ENCODE results near the gene MAP6. TPM values are rescaled to one million over a fixed set of nuclear protein-coding genes. Genes with fewer than 3 reads are reported as not detected.

The MAP6 gene
- total and polyA plus RNA-seq, 10 donors, result 1.3 to 9.0 (median 2.3) TPM

GRCh38 chr11:75714211-75714610 is 45.4 kb upstream of the MAP6 start:
- no peak overlapping the region for H3K27ac ChIP-seq
- no peaks in the 10 kb centered on the region for H3K9me3 ChIP-seq
- no peaks in the 10 kb centered on the region for H3K36me3 ChIP-seq
- 77 to 86% (median 79%) methylated on average over 9 of the region's 9 CpGs for WGBS, 5 donors
- intact Hi-C loops (cut with DNase I; ENCODE audit: low total_unique reads), result no loop called here
- no peak for TF ChIP-seq CTCF (IDR thresholded peaks at IDR 0.05 in 8 of 11, conservative IDR thresholded peaks at IDR 0.05 in 3 of 11)
- TF ChIP-seq POLR2AphosphoS5 (IDR thresholded peaks at IDR 0.05), result no peak
- TF ChIP-seq POLR2A (IDR thresholded peaks at IDR 0.05), result no peak
- no peaks in the 10 kb centered on the region for H3K4me1 ChIP-seq
- DNase-seq, result peak; percentile 6
- H3K4me3 ChIP-seq, result no peak overlapping the region
- no peaks in the 10 kb centered on the region for H3K27me3 ChIP-seq (replicated peaks in 1 of 7)

- Histone ChIP-seq H3K27me3 (replicated peaks in 1 of 7) (no peaks in the 10 kb centered on the region), H3K4me1 (peaks cover 5 to 8% (median 6%) of the 10 kb centered on the region in 6 donors), H3K9me3 (no peaks in the 10 kb centered on the region), H3K27ac (no peak overlapping the region), H3K4me3 (peak overlapping the region in 1 of 8 donors; percentile 17), H3K36me3 (no peaks in the 10 kb centered on the region)
- DNase-seq, result peak; percentile 91
- WGBS, 5 donors, result 5 to 6% (median 6%) methylated on average over 16 to 17 of the region's 17 CpGs
- TF ChIP-seq CTCF (IDR thresholded peaks at IDR 0.05 in 8 of 11, conservative IDR thresholded peaks at IDR 0.05 in 3 of 11) (peak; percentile 81 to 96 (median 93)), POLR2AphosphoS5 (IDR thresholded peaks at IDR 0.05) (peak in 1 of 3 donors; percentile 46), POLR2A (IDR thresholded peaks at IDR 0.05) (no peak)
- intact Hi-C loops (cut with DNase I; ENCODE audit: low total_unique reads), result loop anchor here (10.0 kb wide), 1 partner anchor 159 kb away; no protein-coding TSS in a partner anchor
These were observed 37.5 kb upstream of the MAP6 start for GRCh38 chr11:75706260-75706729.

- no peaks in the 10 kb centered on the region for H3K9me3 ChIP-seq
- H3K27me3 ChIP-seq (replicated peaks in 1 of 7), result no peaks in the 10 kb centered on the region
- H3K36me3 ChIP-seq, result no peaks in the 10 kb centered on the region
- no peak for TF ChIP-seq CTCF (IDR thresholded peaks at IDR 0.05 in 8 of 11, conservative IDR thresholded peaks at IDR 0.05 in 3 of 11)
- H3K4me1 ChIP-seq, result peaks cover 5 to 8% (median 6%) of the 10 kb centered on the region in 6 donors
- intact Hi-C loops (cut with DNase I; ENCODE audit: low total_unique reads), result loop anchor here (10.0 kb wide), 1 partner anchor 159 kb away; no protein-coding TSS in a partner anchor
- no peak overlapping the region for H3K27ac ChIP-seq
- no peak for DNase-seq
- WGBS, 5 donors, result 78 to 92% (median 85%) methylated on average over 3 of the region's 3 CpGs
- no peak overlapping the region for H3K4me3 ChIP-seq
These were observed 36.7 kb upstream of the MAP6 start for GRCh38 chr11:75705541-75705940.

- Histone ChIP-seq H3K4me3 (no peak overlapping the region), H3K27me3 (replicated peaks in 1 of 7) (peaks cover 0 to 4% (median 0%) of the 10 kb centered on the region in 7 donors), H3K9me3 (no peaks in the 10 kb centered on the region), H3K27ac (no peak overlapping the region), H3K36me3 (no peaks in the 10 kb centered on the region), H3K4me1 (peaks cover 5 to 8% (median 6%) of the 10 kb centered on the region in 6 donors)
- DNase-seq, result no peak
- 77 to 95% (median 88%) methylated on average over 7 of the region's 7 CpGs for WGBS, 5 donors
- TF ChIP-seq POLR2A (IDR thresholded peaks at IDR 0.05), result no peak
- TF ChIP-seq POLR2AphosphoS5 (IDR thresholded peaks at IDR 0.05), result no peak
- no peak for TF ChIP-seq CTCF (IDR thresholded peaks at IDR 0.05 in 8 of 11, conservative IDR thresholded peaks at IDR 0.05 in 3 of 11)
- intact Hi-C loops (cut with DNase I; ENCODE audit: low total_unique reads), result loop anchor here (10.0 kb wide), 1 partner anchor 161 kb away; no protein-coding TSS in a partner anchor
These were observed 34.9 kb upstream of the MAP6 start for GRCh38 chr11:75703695-75704237.

Data from spleen (tissue), 11 donors.